Measurements from ENCODE around the gene LTBP4.

LTBP4 gene

DNA sequence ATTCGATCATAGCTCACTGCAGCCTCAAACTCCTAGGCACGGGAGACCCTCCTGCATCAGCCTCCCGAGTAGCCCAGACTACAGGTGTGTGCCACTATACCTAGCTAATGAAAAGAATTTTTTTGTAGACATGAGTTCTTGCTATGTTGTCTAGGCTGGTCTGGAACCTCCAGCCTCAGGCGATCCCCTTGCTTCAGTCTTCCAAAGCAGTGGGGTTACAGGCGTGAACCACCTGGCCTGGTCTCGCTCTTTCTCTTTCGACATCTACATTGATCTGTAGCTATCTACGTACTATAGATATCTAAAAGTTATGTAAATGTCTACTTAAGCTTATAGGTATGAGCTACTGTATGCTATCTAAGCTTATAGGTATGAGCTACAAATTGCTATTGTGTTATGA is 56.9 kb downstream of the LTBP4 start:
- Histone ChIP-seq H3K4me2 (ENCODE audit: low read length) (no peak overlapping the region), H3F3A (ENCODE audit: control insufficient read depth, insufficient read depth) (no peaks in the 10 kb centered on the region), H3K4me1 (ENCODE audit: control insufficient read depth, low read length) (peaks cover 6% of the 10 kb centered on the region; the same call in 1 of the 2 replicates), H3K9me2 (replicated peaks; ENCODE audit: control insufficient read depth, low read length) (no peaks in the 10 kb centered on the region), H3K27ac (ENCODE audit: low read depth, low read length) (no peak overlapping the region), H3K9me3 (ENCODE audit: control insufficient read depth, insufficient read depth, low read length) (no peaks in the 10 kb centered on the region), H3K36me3 (ENCODE audit: control insufficient read depth, low read length) (no peaks in the 10 kb centered on the region), H3K27me3 (ENCODE audit: control insufficient read depth, low read length) (peaks cover 5% of the 10 kb centered on the region; the same call in 1 of the 2 replicates), H3K4me3 (ENCODE audit: low read length) (no peak overlapping the region), H3K79me2 (ENCODE audit: control insufficient read depth, low read length) (no peaks in the 10 kb centered on the region), H4K20me1 (ENCODE audit: control insufficient read depth, insufficient read depth, low read depth, low read length) (no peaks in the 10 kb centered on the region)
- TF ChIP-seq EZH2phosphoT487 (IDR thresholded peaks at IDR 0.05; ENCODE audit: borderline replicate concordance, low read length), result no peak
- TF ChIP-seq, protein P1, sequence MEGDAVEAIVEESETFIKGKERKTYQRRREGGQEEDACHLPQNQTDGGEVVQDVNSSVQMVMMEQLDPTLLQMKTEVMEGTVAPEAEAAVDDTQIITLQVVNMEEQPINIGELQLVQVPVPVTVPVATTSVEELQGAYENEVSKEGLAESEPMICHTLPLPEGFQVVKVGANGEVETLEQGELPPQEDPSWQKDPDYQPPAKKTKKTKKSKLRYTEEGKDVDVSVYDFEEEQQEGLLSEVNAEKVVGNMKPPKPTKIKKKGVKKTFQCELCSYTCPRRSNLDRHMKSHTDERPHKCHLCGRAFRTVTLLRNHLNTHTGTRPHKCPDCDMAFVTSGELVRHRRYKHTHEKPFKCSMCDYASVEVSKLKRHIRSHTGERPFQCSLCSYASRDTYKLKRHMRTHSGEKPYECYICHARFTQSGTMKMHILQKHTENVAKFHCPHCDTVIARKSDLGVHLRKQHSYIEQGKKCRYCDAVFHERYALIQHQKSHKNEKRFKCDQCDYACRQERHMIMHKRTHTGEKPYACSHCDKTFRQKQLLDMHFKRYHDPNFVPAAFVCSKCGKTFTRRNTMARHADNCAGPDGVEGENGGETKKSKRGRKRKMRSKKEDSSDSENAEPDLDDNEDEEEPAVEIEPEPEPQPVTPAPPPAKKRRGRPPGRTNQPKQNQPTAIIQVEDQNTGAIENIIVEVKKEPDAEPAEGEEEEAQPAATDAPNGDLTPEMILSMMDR (IDR thresholded peaks at IDR 0.05; ENCODE audit: low read depth, low read length, poor library complexity, severe bottlenecking), result no peak

DNA sequence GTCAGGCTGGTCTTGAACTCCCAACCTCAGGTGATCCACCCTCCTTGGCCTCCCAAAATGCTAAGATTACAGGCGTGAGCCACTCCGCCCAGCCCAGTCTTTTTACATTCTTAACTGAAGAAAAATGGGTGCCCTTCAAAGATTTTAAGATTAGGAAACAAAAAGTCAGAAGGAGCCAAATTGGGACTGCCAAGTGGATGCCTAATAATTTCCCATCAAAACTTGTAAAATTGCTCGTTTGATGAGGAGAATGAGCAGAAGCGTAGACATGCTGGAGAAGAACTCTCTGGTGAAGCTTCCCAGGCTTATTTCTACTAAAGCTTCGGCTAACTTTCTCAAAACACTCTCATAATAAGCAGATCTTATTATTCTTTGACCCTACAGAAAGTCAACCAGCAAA is 57.9 kb downstream of the LTBP4 start:
- no peak overlapping the region for H3K4me3 ChIP-seq (ENCODE audit: low read length)
- no peaks in the 10 kb centered on the region for H3K79me2 ChIP-seq (ENCODE audit: control insufficient read depth, low read length)
- TF ChIP-seq, protein P1 (IDR thresholded peaks at IDR 0.05; ENCODE audit: low read depth, low read length, poor library complexity, severe bottlenecking), result no peak
- no peak for TF ChIP-seq EZH2phosphoT487 (IDR thresholded peaks at IDR 0.05; ENCODE audit: borderline replicate concordance, low read length)
- no peaks in the 10 kb centered on the region for H4K20me1 ChIP-seq (ENCODE audit: control insufficient read depth, insufficient read depth, low read depth, low read length)
- H3K36me3 ChIP-seq (ENCODE audit: control insufficient read depth, low read length), result no peaks in the 10 kb centered on the region
- no peak overlapping the region for H3K27ac ChIP-seq (ENCODE audit: low read depth, low read length)
- no peaks in the 10 kb centered on the region for H3K9me2 ChIP-seq (replicated peaks; ENCODE audit: control insufficient read depth, low read length)
- peaks cover 15% of the 10 kb centered on the region for H3K4me1 ChIP-seq (ENCODE audit: control insufficient read depth, low read length)
- H3F3A ChIP-seq (ENCODE audit: control insufficient read depth, insufficient read depth), result no peaks in the 10 kb centered on the region
- peaks cover 5% of the 10 kb centered on the region; the same call in 1 of the 2 replicates for H3K27me3 ChIP-seq (ENCODE audit: control insufficient read depth, low read length)
- no peaks in the 10 kb centered on the region for H3K9me3 ChIP-seq (ENCODE audit: control insufficient read depth, insufficient read depth, low read length)
- H3K4me2 ChIP-seq (ENCODE audit: low read length), result no peak overlapping the region

DNA sequence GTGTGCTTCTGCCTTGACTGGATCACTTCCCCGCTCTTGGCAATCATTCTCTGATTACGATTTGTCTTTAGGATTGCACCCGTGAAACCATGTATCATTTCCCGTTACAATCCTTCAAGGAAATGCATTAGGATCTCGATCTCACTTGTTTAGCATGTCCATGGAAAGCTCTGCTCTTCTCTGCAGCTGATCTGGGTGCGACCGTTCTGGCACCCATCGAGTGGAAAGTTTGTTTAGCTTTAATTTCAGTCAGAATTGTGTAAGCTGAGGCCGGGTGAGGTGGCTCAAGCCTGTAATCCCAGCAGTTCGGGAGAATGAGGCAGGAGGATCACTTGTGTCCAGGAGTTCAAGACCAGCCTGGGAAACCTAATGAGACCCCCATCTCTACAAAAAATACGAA is 58.4 kb downstream of the LTBP4 start:
- no peak overlapping the region for H3K4me3 ChIP-seq (ENCODE audit: low read length)
- no peak for TF ChIP-seq EZH2phosphoT487 (IDR thresholded peaks at IDR 0.05; ENCODE audit: borderline replicate concordance, low read length)
- TF ChIP-seq, protein P1 (IDR thresholded peaks at IDR 0.05; ENCODE audit: low read depth, low read length, poor library complexity, severe bottlenecking), result no peak
- H3K9me2 ChIP-seq (replicated peaks; ENCODE audit: control insufficient read depth, low read length), result no peaks in the 10 kb centered on the region

More for the DNA sequence above, 58.4 kb downstream of the LTBP4 start:
- H3K79me2 ChIP-seq (ENCODE audit: control insufficient read depth, low read length), result no peaks in the 10 kb centered on the region
- H3K4me2 ChIP-seq (ENCODE audit: low read length), result no peak overlapping the region
- no peaks in the 10 kb centered on the region for H3K9me3 ChIP-seq (ENCODE audit: control insufficient read depth, insufficient read depth, low read length)
- H3F3A ChIP-seq (ENCODE audit: control insufficient read depth, insufficient read depth), result no peaks in the 10 kb centered on the region
- peaks cover 5% of the 10 kb centered on the region; the same call in 1 of the 2 replicates for H3K27me3 ChIP-seq (ENCODE audit: control insufficient read depth, low read length)
- no peak overlapping the region for H3K27ac ChIP-seq (ENCODE audit: low read depth, low read length)
- peaks cover 15% of the 10 kb centered on the region for H3K4me1 ChIP-seq (ENCODE audit: control insufficient read depth, low read length)
- H4K20me1 ChIP-seq (ENCODE audit: control insufficient read depth, insufficient read depth, low read depth, low read length), result no peaks in the 10 kb centered on the region
- H3K36me3 ChIP-seq (ENCODE audit: control insufficient read depth, low read length), result no peaks in the 10 kb centered on the region
